Suprapubic skin (tissue), 4 donors: Measurements from ENCODE around the gene NEDD9. TPM values are rescaled to one million over a fixed set of nuclear protein-coding genes. Genes with fewer than 3 reads are reported as not detected.

Experiments used
- DNase-seq, 2 donors: peaks; one replicate each; pipeline ENCODE4 v3.0.0-alpha.2; 2019; ENCODE audit warnings: low spot score in 2 of 2
- H3K27ac ChIP-seq: fragments of 200-600 bp; sonication (generic); one replicate; pipeline ENCODE4 v1.5.1; 2019
- H3K27me3 ChIP-seq: fragments of 200-600 bp; sonication (generic); one replicate; pipeline ENCODE4 v1.5.1; 2019
- H3K36me3 ChIP-seq: fragments of 200-600 bp; sonication (generic); one replicate; pipeline ENCODE4 v1.5.1; 2019
- H3K4me1 ChIP-seq: fragments of 200-600 bp; sonication (generic); one replicate; pipeline ENCODE4 v1.5.1; 2019
- H3K4me3 ChIP-seq: fragments of 200-600 bp; sonication (generic); one replicate; pipeline ENCODE4 v1.5.1; 2019; ENCODE audit warnings: mild to moderate bottlenecking
- H3K9me3 ChIP-seq: fragments of 200-600 bp; sonication (generic); one replicate; pipeline ENCODE4 v1.5.1; 2019
- EP300 ChIP-seq: sonication (generic); formaldehyde crosslinking; IDR thresholded peaks from one replicate; pipeline ENCODE4 v1.6.1; 2017; ENCODE audit warnings: antibody characterized with exemption
- POLR2A ChIP-seq, 2 donors: fragments of 450-650 bp; IDR thresholded peaks; one replicate each; pipeline ENCODE4 v1.6.1; 2017; ENCODE audit warnings: antibody characterized with exemption in 2 of 2, mild to moderate bottlenecking in 2 of 2, moderate library complexity in 2 of 2
- POLR2AphosphoS5 ChIP-seq, 3 donors: sonication (generic); formaldehyde crosslinking; IDR thresholded peaks; one replicate each; pipeline ENCODE4 v1.6.1; 2017; ENCODE audit warnings: antibody characterized with exemption in 3 of 3
- WGBS: methylation state at CpG from one replicate; pipeline ENCODE4 v1.1.5; 2018; 5-methylcytosine and 5-hydroxymethylcytosine counted together
- total RNA-seq, 4 donors: library from RNA; depleted of rRNA; stranded (reverse); fragments of >200 nt; gene quantifications; one replicate each; pipeline ENCODE4 v1.1.0, GENCODE V29; 2016
- TF ChIP-seq, protein P1 (sequence below), 2 donors: fragments of 200-600 bp in 1 of 2; fragments of 450-650 bp in 1 of 2; sonication (generic) in 1 of 2; IDR thresholded peaks; one replicate each; pipeline ENCODE4 v1.5.1; 2016 to 2019; ENCODE audit warnings: antibody characterized with exemption in 2 of 2, mild to moderate bottlenecking in 1 of 2, moderate library complexity in 1 of 2

Gene NEDD9
- total RNA-seq, 4 donors from 2014 or later, result 18.3 to 29.8 (median 22.4) TPM

DNA sequence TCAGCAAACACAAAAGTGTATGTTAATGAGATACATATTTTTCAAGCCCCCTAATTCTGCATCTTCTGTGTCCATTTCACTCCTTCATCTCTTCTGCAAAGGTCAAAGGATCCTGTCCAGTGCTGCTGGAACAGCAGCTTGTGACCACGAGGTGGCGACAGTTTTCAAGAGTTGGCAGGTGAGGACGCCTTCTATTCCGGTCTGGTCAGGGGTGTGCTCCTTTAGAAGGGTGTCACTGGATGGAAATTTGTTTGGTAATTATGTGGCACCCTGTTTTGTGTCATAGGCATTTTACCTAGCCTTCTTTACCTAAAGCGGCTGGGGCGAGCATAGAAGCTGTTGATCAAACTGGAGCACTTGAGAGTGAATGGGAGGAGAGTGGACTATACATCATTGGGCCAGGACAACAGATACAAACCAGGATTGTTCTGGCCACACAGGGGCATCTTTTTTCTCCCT, 88.0 kb downstream of the NEDD9 start:
- TF ChIP-seq POLR2AphosphoS5 (IDR thresholded peaks at IDR 0.05) (no peak), EP300 (no peak)
- TF ChIP-seq, protein P1, sequence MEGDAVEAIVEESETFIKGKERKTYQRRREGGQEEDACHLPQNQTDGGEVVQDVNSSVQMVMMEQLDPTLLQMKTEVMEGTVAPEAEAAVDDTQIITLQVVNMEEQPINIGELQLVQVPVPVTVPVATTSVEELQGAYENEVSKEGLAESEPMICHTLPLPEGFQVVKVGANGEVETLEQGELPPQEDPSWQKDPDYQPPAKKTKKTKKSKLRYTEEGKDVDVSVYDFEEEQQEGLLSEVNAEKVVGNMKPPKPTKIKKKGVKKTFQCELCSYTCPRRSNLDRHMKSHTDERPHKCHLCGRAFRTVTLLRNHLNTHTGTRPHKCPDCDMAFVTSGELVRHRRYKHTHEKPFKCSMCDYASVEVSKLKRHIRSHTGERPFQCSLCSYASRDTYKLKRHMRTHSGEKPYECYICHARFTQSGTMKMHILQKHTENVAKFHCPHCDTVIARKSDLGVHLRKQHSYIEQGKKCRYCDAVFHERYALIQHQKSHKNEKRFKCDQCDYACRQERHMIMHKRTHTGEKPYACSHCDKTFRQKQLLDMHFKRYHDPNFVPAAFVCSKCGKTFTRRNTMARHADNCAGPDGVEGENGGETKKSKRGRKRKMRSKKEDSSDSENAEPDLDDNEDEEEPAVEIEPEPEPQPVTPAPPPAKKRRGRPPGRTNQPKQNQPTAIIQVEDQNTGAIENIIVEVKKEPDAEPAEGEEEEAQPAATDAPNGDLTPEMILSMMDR (IDR thresholded peaks at IDR 0.05), result peak; percentile 82 to 89
- DNase-seq, result peak; percentile 76 to 83
- Histone ChIP-seq H3K9me3 (no peaks in the 10 kb centered on the region), H3K4me3 (no peak overlapping the region), H3K27ac (peak overlapping the region; percentile 62), H3K4me1 (peaks cover 21% of the 10 kb centered on the region), H3K36me3 (no peaks in the 10 kb centered on the region), H3K27me3 (no peaks in the 10 kb centered on the region)
- WGBS, result 14% methylated on average over 6 of the region's 6 CpGs

DNA sequence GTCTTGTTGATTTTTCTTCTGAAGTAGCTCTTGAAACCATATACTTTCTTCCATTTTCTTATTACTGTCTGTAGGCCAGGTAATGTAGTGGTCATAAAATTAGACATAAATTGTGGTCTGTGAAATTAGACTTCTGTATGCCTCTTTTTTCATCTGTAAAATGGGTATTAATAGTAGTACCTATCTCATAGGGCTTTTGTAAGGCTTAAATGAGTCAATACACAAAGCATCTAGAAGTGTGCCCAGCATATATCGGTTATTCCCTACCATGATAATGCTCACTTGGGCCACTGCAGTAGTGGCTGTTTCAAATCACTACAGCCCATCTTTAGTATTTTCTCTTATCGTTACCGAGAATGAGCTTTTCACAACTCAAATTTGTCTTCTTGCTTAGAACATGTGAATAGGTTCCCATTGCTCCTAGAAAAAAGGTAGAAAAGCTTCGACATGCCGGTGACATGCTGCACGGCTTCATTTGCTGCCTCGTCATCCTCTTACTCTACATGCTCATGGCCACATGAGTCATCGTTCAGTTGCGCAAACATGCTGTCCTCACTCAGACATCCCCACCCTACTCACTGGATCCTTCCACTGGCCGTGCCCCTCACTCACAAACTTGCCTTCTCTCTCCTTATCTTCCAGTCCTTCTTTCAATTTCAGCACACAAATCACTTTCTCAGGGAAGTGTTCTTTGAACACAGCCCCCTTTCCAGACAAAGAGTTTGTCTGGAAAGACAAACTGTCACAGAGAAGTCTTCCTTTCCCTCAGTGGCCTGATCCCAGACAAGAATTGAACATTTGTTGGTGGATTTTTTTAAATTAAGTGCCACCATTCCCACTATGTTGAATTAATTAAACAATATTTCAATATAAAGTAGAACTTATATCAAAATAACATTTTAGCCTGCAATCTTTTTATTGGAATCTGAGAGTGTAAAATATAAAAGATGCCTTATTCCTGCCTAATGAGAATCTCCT, 88.8 kb downstream of the NEDD9 start:
- DNase-seq, result peak; percentile 88 to 90
- Histone ChIP-seq H3K4me3 (no peak overlapping the region), H3K36me3 (no peaks in the 10 kb centered on the region), H3K9me3 (no peaks in the 10 kb centered on the region), H3K4me1 (peaks cover 23% of the 10 kb centered on the region), H3K27ac (peak overlapping the region; percentile 62), H3K27me3 (no peaks in the 10 kb centered on the region)
- 55% methylated on average over 10 of the region's 10 CpGs for WGBS
- TF ChIP-seq, protein P1 (IDR thresholded peaks at IDR 0.05), result no peak
- TF ChIP-seq EP300, result no peak
- peak in 2 of 3 donors; percentile 72 to 82 for TF ChIP-seq POLR2AphosphoS5 (IDR thresholded peaks at IDR 0.05)
- TF ChIP-seq POLR2A (IDR thresholded peaks at IDR 0.05), result no peak

DNA sequence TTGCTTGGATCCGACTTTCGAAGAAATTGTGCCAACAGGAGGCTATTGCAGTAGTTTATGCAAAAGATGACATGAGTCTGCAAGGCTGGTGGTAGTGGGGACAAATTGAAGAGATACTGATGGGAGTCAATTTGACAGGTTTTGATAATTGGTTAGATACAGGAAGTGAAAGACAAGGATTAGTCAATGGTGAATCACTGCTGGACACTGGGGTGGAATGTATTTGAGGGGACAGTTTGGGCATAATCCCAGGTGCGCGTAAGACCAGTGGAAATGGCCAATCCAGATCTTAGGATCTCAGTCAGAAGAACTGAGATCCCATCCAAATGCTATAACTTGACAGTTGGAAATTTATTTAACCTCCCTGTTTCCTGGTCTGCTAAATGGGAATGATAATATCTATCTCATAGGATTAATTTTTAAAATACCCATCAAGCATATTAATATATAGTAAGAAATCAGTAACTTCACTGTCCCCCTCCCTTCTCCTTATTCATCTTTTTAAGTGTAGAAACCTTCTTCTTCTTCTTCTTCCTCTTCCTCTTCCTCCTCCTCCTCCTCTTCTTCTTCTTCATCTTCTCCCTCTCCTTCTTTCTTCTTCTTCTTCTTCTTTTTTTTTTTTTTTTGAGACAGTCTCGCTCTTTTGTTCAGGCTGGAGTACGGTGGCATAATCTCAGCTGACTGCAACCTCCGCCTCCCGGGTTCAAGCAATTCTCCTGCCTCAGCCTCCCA, 90.0 kb downstream of the NEDD9 start:
- Histone ChIP-seq H3K4me1 (peaks cover 23% of the 10 kb centered on the region), H3K36me3 (no peaks in the 10 kb centered on the region), H3K27ac (no peak overlapping the region), H3K27me3 (no peaks in the 10 kb centered on the region), H3K9me3 (no peaks in the 10 kb centered on the region), H3K4me3 (no peak overlapping the region)
- TF ChIP-seq, protein P1 (IDR thresholded peaks at IDR 0.05), result no peak
- TF ChIP-seq POLR2A (IDR thresholded peaks at IDR 0.05) (no peak), EP300 (no peak), POLR2AphosphoS5 (IDR thresholded peaks at IDR 0.05) (no peak)
- DNase-seq, result no peak
- 91% methylated on average over 8 of the region's 8 CpGs for WGBS

DNA sequence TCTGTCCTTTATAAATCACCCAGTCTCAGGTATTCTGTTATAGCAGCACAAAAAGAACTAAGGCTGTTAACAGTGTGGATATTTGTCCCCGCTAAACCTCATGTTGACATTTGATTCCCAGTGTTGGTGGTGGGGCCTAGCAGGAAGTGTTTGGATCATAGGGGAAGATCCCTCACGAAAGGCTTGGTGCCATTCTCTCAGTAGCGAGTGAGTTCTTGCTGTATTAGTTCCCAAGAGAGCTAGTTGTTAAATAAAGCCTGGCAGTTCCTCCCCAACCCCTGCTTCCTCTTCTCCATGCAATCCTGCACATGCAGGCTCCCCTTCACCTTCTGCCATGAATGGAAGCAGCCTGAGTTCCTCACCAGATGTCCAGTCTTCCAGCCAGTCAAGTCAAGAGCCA, 91.2 kb downstream of the NEDD9 start:
- H3K27ac ChIP-seq, result no peak overlapping the region
- TF ChIP-seq POLR2AphosphoS5 (IDR thresholded peaks at IDR 0.05) (no peak), POLR2A (IDR thresholded peaks at IDR 0.05) (no peak), EP300 (no peak)
- TF ChIP-seq, protein P1 (IDR thresholded peaks at IDR 0.05), result no peak
- H3K9me3 ChIP-seq, result no peaks in the 10 kb centered on the region
- DNase-seq, result no peak
- no peaks in the 10 kb centered on the region for H3K27me3 ChIP-seq
- H3K36me3 ChIP-seq, result no peaks in the 10 kb centered on the region
- H3K4me3 ChIP-seq, result no peak overlapping the region
- WGBS, result 82% methylated on average over 3 of the region's 3 CpGs
- H3K4me1 ChIP-seq, result peaks cover 23% of the 10 kb centered on the region

DNA sequence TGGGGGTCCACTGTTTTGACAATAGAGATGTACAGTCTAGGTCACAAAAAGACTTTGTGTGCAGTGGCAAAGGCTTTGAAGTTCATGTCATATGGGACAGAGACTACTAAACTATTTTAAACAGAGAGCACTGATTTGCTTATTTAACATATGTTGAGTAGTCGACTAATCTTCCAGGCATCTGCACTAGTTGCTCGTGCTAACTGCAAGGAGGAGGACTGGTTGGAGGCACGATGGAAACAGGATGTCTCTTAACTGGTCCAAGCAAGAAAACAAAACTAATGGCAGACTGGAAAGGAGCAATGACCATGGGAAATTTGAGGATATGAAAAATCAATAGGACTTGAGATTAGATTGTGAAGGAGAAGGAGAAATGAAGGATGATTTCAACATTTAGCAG, 92.4 kb downstream of the NEDD9 start:
- 32% methylated on average over 3 of the region's 3 CpGs for WGBS
- no peak for DNase-seq
- Histone ChIP-seq H3K4me1 (peaks cover 23% of the 10 kb centered on the region), H3K36me3 (peaks cover 11% of the 10 kb centered on the region), H3K4me3 (no peak overlapping the region), H3K9me3 (no peaks in the 10 kb centered on the region), H3K27me3 (no peaks in the 10 kb centered on the region), H3K27ac (no peak overlapping the region)
- TF ChIP-seq POLR2A (IDR thresholded peaks at IDR 0.05) (no peak), EP300 (no peak), POLR2AphosphoS5 (IDR thresholded peaks at IDR 0.05) (no peak)
- TF ChIP-seq, protein P1 (IDR thresholded peaks at IDR 0.05), result no peak
